ENCODE measurements around the gene ZNF195. TPM values are rescaled to one million over a fixed set of nuclear protein-coding genes. Genes with fewer than 3 reads are reported as not detected.
"Not testable (repeated sequence)": the region's sequence is repeated elsewhere in the genome, so short reads cannot be mapped to it uniquely, and the experiment has no call there.

The ZNF195 gene
- total and polyA plus RNA-seq, 2 donors (not counting 1 experiment from before 2014, with no cell fraction given): 21.3 to 47.3 TPM

- H3K27me3 ChIP-seq (replicated peaks in 1 of 4; ENCODE audit: control extremely low read depth in 1 of 4, control insufficient read depth in 3 of 4, insufficient read depth in 4 of 4, low read length in 3 of 4); H3K4me1 ChIP-seq (ENCODE audit: control insufficient read depth in 2 of 2, insufficient read depth in 2 of 2, low read length in 2 of 2); H3K9me3 ChIP-seq (ENCODE audit: control extremely low read depth in 1 of 3, control insufficient read depth in 2 of 3, insufficient read depth in 1 of 3, low read length in 2 of 3); H3K27ac ChIP-seq (ENCODE audit: low read length in 2 of 2); ATAC-seq (ENCODE audit: low read depth); H2AFZ ChIP-seq (ENCODE audit: insufficient read depth, low read depth, low read length, poor library complexity, severe bottlenecking); H3K9me3 Mint-ChIP-seq (ENCODE audit: insufficient read depth); H3K9ac ChIP-seq (ENCODE audit: low read length); H3K4me3 Mint-ChIP-seq; H3K4me1 Mint-ChIP-seq; H3K27me3 Mint-ChIP-seq; H3K27ac Mint-ChIP-seq; H3K36me3 ChIP-seq (replicated peaks in 1 of 2; ENCODE audit: control extremely low read depth in 1 of 2, control insufficient read depth in 1 of 2, extremely low read depth in 1 of 2, insufficient read depth in 2 of 2, low read length in 1 of 2); H3K4me3 ChIP-seq (ENCODE audit: control extremely low read depth in 1 of 5, extremely low read depth in 1 of 5, insufficient read depth in 1 of 5, low read depth in 2 of 5, low read length in 4 of 5); H3K4me2 ChIP-seq (replicated peaks; ENCODE audit: low read depth, low read length, poor library complexity, severe bottlenecking); H4K20me1 ChIP-seq (ENCODE audit: control insufficient read depth, insufficient read depth, low read length, poor library complexity, severe bottlenecking); H3K79me2 ChIP-seq (ENCODE audit: control insufficient read depth, insufficient read depth, low read length); DNase-seq; POLR2A ChIA-PET; intact Hi-C loops (cut with micrococcal nuclease): not testable (repeated sequence)
- WGBS (ENCODE audit: insufficient coverage): 94% methylated on average over 7 of the region's 9 CpGs
- CTCF ChIA-PET: interaction anchor here (3.6 kb wide), 1 partner anchor 874 kb away, joined by 11 read pairs; no protein-coding TSS in a partner anchor
Measured at GRCh38 chr11:3406937-3407336, 28.0 kb upstream of the ZNF195 start.

GRCh38 chr11:3406223-3406875, 27.4 kb upstream of the ZNF195 start:
- H3K4me1 ChIP-seq (ENCODE audit: control insufficient read depth in 2 of 2, insufficient read depth in 2 of 2, low read length in 2 of 2); H3K27ac ChIP-seq (ENCODE audit: low read length in 2 of 2); ATAC-seq (ENCODE audit: low read depth); H3K27me3 Mint-ChIP-seq; H3K4me3 Mint-ChIP-seq; H2AFZ ChIP-seq (ENCODE audit: insufficient read depth, low read depth, low read length, poor library complexity, severe bottlenecking); intact Hi-C loops (cut with micrococcal nuclease); H3K9me3 Mint-ChIP-seq (ENCODE audit: insufficient read depth); H3K4me3 ChIP-seq (ENCODE audit: control extremely low read depth in 1 of 5, extremely low read depth in 1 of 5, insufficient read depth in 1 of 5, low read depth in 2 of 5, low read length in 4 of 5); H3K4me1 Mint-ChIP-seq; H3K27ac Mint-ChIP-seq; H3K36me3 ChIP-seq (replicated peaks in 1 of 2; ENCODE audit: control extremely low read depth in 1 of 2, control insufficient read depth in 1 of 2, extremely low read depth in 1 of 2, insufficient read depth in 2 of 2, low read length in 1 of 2); H3K27me3 ChIP-seq (replicated peaks in 1 of 4; ENCODE audit: control extremely low read depth in 1 of 4, control insufficient read depth in 3 of 4, insufficient read depth in 4 of 4, low read length in 3 of 4); H4K20me1 ChIP-seq (ENCODE audit: control insufficient read depth, insufficient read depth, low read length, poor library complexity, severe bottlenecking); POLR2A ChIA-PET; H3K4me2 ChIP-seq (replicated peaks; ENCODE audit: low read depth, low read length, poor library complexity, severe bottlenecking); H3K79me2 ChIP-seq (ENCODE audit: control insufficient read depth, insufficient read depth, low read length); H3K9me3 ChIP-seq (ENCODE audit: control extremely low read depth in 1 of 3, control insufficient read depth in 2 of 3, insufficient read depth in 1 of 3, low read length in 2 of 3); DNase-seq; H3K9ac ChIP-seq (ENCODE audit: low read length): not testable (repeated sequence)
- 88% methylated on average over 10 of the region's 17 CpGs for WGBS (ENCODE audit: insufficient coverage)
- CTCF ChIA-PET: interaction anchor here (3.6 kb wide), 1 partner anchor 873 kb away, joined by 11 read pairs; no protein-coding TSS in a partner anchor

GRCh38 chr11:3404076-3404925, 25.4 kb upstream of the ZNF195 start:
- H3K4me2 ChIP-seq (replicated peaks; ENCODE audit: low read depth, low read length, poor library complexity, severe bottlenecking); H3K4me1 Mint-ChIP-seq; H3K4me3 Mint-ChIP-seq; H3K79me2 ChIP-seq (ENCODE audit: control insufficient read depth, insufficient read depth, low read length); POLR2A ChIA-PET; H3K4me1 ChIP-seq (ENCODE audit: control insufficient read depth in 2 of 2, insufficient read depth in 2 of 2, low read length in 2 of 2); H3K36me3 ChIP-seq (replicated peaks in 1 of 2; ENCODE audit: control extremely low read depth in 1 of 2, control insufficient read depth in 1 of 2, extremely low read depth in 1 of 2, insufficient read depth in 2 of 2, low read length in 1 of 2); H3K9me3 Mint-ChIP-seq (ENCODE audit: insufficient read depth); DNase-seq; H3K4me3 ChIP-seq (ENCODE audit: control extremely low read depth in 1 of 5, extremely low read depth in 1 of 5, insufficient read depth in 1 of 5, low read depth in 2 of 5, low read length in 4 of 5); intact Hi-C loops (cut with micrococcal nuclease); ATAC-seq (ENCODE audit: low read depth); H3K27ac Mint-ChIP-seq; H3K27me3 ChIP-seq (replicated peaks in 1 of 4; ENCODE audit: control extremely low read depth in 1 of 4, control insufficient read depth in 3 of 4, insufficient read depth in 4 of 4, low read length in 3 of 4); H3K9ac ChIP-seq (ENCODE audit: low read length); H2AFZ ChIP-seq (ENCODE audit: insufficient read depth, low read depth, low read length, poor library complexity, severe bottlenecking); H4K20me1 ChIP-seq (ENCODE audit: control insufficient read depth, insufficient read depth, low read length, poor library complexity, severe bottlenecking); H3K27ac ChIP-seq (ENCODE audit: low read length in 2 of 2); CTCF ChIA-PET; H3K9me3 ChIP-seq (ENCODE audit: control extremely low read depth in 1 of 3, control insufficient read depth in 2 of 3, insufficient read depth in 1 of 3, low read length in 2 of 3); H3K27me3 Mint-ChIP-seq: not testable (repeated sequence)
- WGBS (ENCODE audit: insufficient coverage): 84% methylated on average over 12 of the region's 22 CpGs

- H3K9me3 Mint-ChIP-seq (ENCODE audit: insufficient read depth); H3K36me3 ChIP-seq (replicated peaks in 1 of 2; ENCODE audit: control extremely low read depth in 1 of 2, control insufficient read depth in 1 of 2, extremely low read depth in 1 of 2, insufficient read depth in 2 of 2, low read length in 1 of 2); H3K9me3 ChIP-seq (ENCODE audit: control extremely low read depth in 1 of 3, control insufficient read depth in 2 of 3, insufficient read depth in 1 of 3, low read length in 2 of 3); POLR2A ChIA-PET; H3K27me3 ChIP-seq (replicated peaks in 1 of 4; ENCODE audit: control extremely low read depth in 1 of 4, control insufficient read depth in 3 of 4, insufficient read depth in 4 of 4, low read length in 3 of 4); H3K27ac ChIP-seq (ENCODE audit: low read length in 2 of 2); DNase-seq; H3K4me1 Mint-ChIP-seq; H3K79me2 ChIP-seq (ENCODE audit: control insufficient read depth, insufficient read depth, low read length); H3K27ac Mint-ChIP-seq; CTCF ChIA-PET; H3K4me3 ChIP-seq (ENCODE audit: control extremely low read depth in 1 of 5, extremely low read depth in 1 of 5, insufficient read depth in 1 of 5, low read depth in 2 of 5, low read length in 4 of 5); H2AFZ ChIP-seq (ENCODE audit: insufficient read depth, low read depth, low read length, poor library complexity, severe bottlenecking); ATAC-seq (ENCODE audit: low read depth); H3K9ac ChIP-seq (ENCODE audit: low read length); H3K4me2 ChIP-seq (replicated peaks; ENCODE audit: low read depth, low read length, poor library complexity, severe bottlenecking); H3K27me3 Mint-ChIP-seq; H3K4me3 Mint-ChIP-seq; intact Hi-C loops (cut with micrococcal nuclease); H3K4me1 ChIP-seq (ENCODE audit: control insufficient read depth in 2 of 2, insufficient read depth in 2 of 2, low read length in 2 of 2); H4K20me1 ChIP-seq (ENCODE audit: control insufficient read depth, insufficient read depth, low read length, poor library complexity, severe bottlenecking): not testable (repeated sequence)
- WGBS (ENCODE audit: insufficient coverage): 95% methylated on average over 7 of the region's 8 CpGs
Measured at GRCh38 chr11:3402861-3403250, 23.9 kb upstream of the ZNF195 start.

Data from B cell (primary cell).